PFSK-1 (cell line): ENCODE measurements around the gene SPNS3.

Experiments
- FOXP2 ChIP-seq: optimal IDR thresholded peaks from 2 replicates; pipeline ENCODE3; 2011; ENCODE audit warnings: borderline replicate concordance, control low read depth, inconsistent platforms; ENCODE audit not compliant: insufficient read depth; ENCODE audit errors: extremely low read length, extremely low read depth
- POLR2AphosphoS5 ChIP-seq: IDR thresholded peaks from 2 replicates; pipeline ENCODE4 v1.6.1; 2012; ENCODE audit warnings: low read depth, mild to moderate bottlenecking, control low read depth, low read length, moderate library complexity
- REST ChIP-seq, 2 experiments: IDR thresholded peaks; 2 replicates each; pipeline versions ENCODE4 v1.6.1 to v1.8.0; 2011 to 2012; ENCODE audit warnings: low read depth in 2 of 2, low read length in 2 of 2, control low read depth in 1 of 2, inconsistent platforms in 1 of 2, mild to moderate bottlenecking in 1 of 2, moderate library complexity in 1 of 2; ENCODE audit not compliant: insufficient read depth in 1 of 2
- SIN3A ChIP-seq: IDR thresholded peaks from 2 replicates; pipeline ENCODE4 v1.6.1; 2012; ENCODE audit warnings: mild to moderate bottlenecking, low read length, moderate library complexity, borderline replicate concordance; ENCODE audit not compliant: insufficient read depth
- TAF1 ChIP-seq: IDR thresholded peaks from 2 replicates; pipeline ENCODE4 v1.6.1; 2012; ENCODE audit warnings: low read length, control low read depth, borderline replicate concordance; ENCODE audit not compliant: insufficient read depth

- TF ChIP-seq TAF1 (no peak), POLR2AphosphoS5 (no peak), REST (IDR thresholded peaks at IDR 0.05; ENCODE audit: insufficient read depth in 1 of 2, low read depth in 2 of 2, low read length in 2 of 2) (no peak), FOXP2 (no peak), SIN3A (no peak)
Observed at GRCh38 chr17:4426499-4427208, 7.1 kb upstream of the SPNS3 start.
